HT1080 (cell line): ENCODE measurements around the gene SAV1. TPM values are rescaled to one million over a fixed set of nuclear protein-coding genes. Genes with fewer than 3 reads are reported as not detected.
"Not testable (repeated sequence)": the region's sequence is repeated elsewhere in the genome, so short reads cannot be mapped to it uniquely, and the experiment has no call there.

Experiments used
- DNase-seq: peaks from one replicate; pipeline ENCODE4 v3.0.0-alpha.2; 2015; ENCODE audit warnings: low read depth
- polyA plus RNA-seq, 2 experiments: library from polyadenylated mRNA; depleted of rRNA; stranded (reverse); fragments of >200 nt; gene quantifications; 2 replicates each; pipeline ENCODE4 v1.2.3, GENCODE V29; 2015
- total RNA-seq: library from RNA; depleted of rRNA; stranded (reverse); fragments of >200 nt; shearing (Covaris generic); gene quantifications from 2 replicates; pipeline ENCODE4 v1.2.3, GENCODE V29; 2014; rRNA removed

The SAV1 gene
- total RNA-seq: 18.9 and 22.0 TPM in 2 replicates
- 30.6 and 35.6 TPM in 2 replicates for polyA plus RNA-seq (2015; cell fraction: cytosol; rRNA removed)
- polyA plus RNA-seq (2015; cell fraction: nucleus; rRNA removed): 14.0 and 17.5 TPM in 2 replicates

- DNase-seq: peak; percentile 85
These were observed at the start of gene SAV1 for GRCh38 chr14:50667996-50668825. Gene SAV1 (minus strand): TSS chr14:50668306. CDS start chr14:50667967, 339 bp downstream.

GRCh38 chr14:50717811-50718210 lies 49.7 kb upstream of the SAV1 start:
- no peak for DNase-seq

- peak; percentile 36 for DNase-seq
These were observed 46.5 kb upstream of the SAV1 start for GRCh38 chr14:50714450-50715073.

- DNase-seq: no peak
These were observed 42.9 kb upstream of the SAV1 start for GRCh38 chr14:50711043-50711442.

GRCh38 chr14:50705026-50705593 lies 37.0 kb upstream of the SAV1 start:
- no peak for DNase-seq

- no peak for DNase-seq
These were observed 36.4 kb upstream of the SAV1 start for GRCh38 chr14:50704454-50705010.

GRCh38 chr14:50697659-50698290 lies 29.7 kb upstream of the SAV1 start:
- no peak for DNase-seq

GRCh38 chr14:50694260-50694659 lies 26.2 kb upstream of the SAV1 start:
- DNase-seq: not testable (repeated sequence)

GRCh38 chr14:50688875-50689274 lies 20.8 kb upstream of the SAV1 start:
- DNase-seq: no peak

- no peak for DNase-seq
These were observed 11.6 kb upstream of the SAV1 start for GRCh38 chr14:50679674-50680073.

GRCh38 chr14:50678163-50678562 lies 10.1 kb upstream of the SAV1 start:
- DNase-seq: no peak

GRCh38 chr14:50677527-50678063 lies 9.5 kb upstream of the SAV1 start:
- DNase-seq: peak; percentile 88

- no peak for DNase-seq
These were observed 8.9 kb upstream of the SAV1 start for GRCh38 chr14:50676814-50677516.

- DNase-seq: peak; percentile 49
These were observed 7.5 kb upstream of the SAV1 start for GRCh38 chr14:50675597-50675996.

GRCh38 chr14:50670866-50671256 lies 2.8 kb upstream of the SAV1 start:
- DNase-seq: no peak

GRCh38 chr14:50670196-50670865 lies 2.2 kb upstream of the SAV1 start:
- DNase-seq: no peak

GRCh38 chr14:50669441-50669986 lies 1.4 kb upstream of the SAV1 start:
- no peak for DNase-seq

- DNase-seq: no peak
These were observed 679 bp upstream of the SAV1 start for GRCh38 chr14:50668826-50669143.

- peak; percentile 8 for DNase-seq
These were observed 466 bp downstream of the SAV1 start for GRCh38 chr14:50667684-50667995.
